Astrocyte of the spinal cord (primary cell): Measurements from ENCODE around the gene TPD52L1.
A peak's percentile ranks its signal among the peaks of the same experiment; 100 is the strongest.
"Not testable (repeated sequence)": the region's sequence is repeated elsewhere in the genome, so short reads cannot be mapped to it uniquely, and the experiment has no call there.

Experiments
- DNase-seq: peaks from one replicate; pipeline ENCODE4 v3.0.0; 2011; ENCODE audit warnings: low read depth, low spot score
- H3K4me3 ChIP-seq: 2 replicates; pipeline ENCODE4 v1.5.1; 2011; ENCODE audit warnings: low read depth, mild to moderate bottlenecking, low read length, moderate library complexity
- in situ Hi-C: cut with HindIII; loops from 2 replicates; pipeline ENCODE4 v1.10.0; 2017; ENCODE audit warnings: low sequenced_read_pairs
- TF ChIP-seq, protein P1 (sequence below): IDR thresholded peaks from 2 replicates; pipeline ENCODE4 v1.5.1; 2012; ENCODE audit warnings: low read depth, mild to moderate bottlenecking, low read length, inconsistent platforms

The TPD52L1 gene

GRCh38 chr6:125154118-125154760, 666 bp downstream of the TPD52L1 start:
- DNase-seq, result no peak
- in situ Hi-C loops, result no loop called here
- peak overlapping the region; percentile 58 for H3K4me3 ChIP-seq
- TF ChIP-seq, protein P1, sequence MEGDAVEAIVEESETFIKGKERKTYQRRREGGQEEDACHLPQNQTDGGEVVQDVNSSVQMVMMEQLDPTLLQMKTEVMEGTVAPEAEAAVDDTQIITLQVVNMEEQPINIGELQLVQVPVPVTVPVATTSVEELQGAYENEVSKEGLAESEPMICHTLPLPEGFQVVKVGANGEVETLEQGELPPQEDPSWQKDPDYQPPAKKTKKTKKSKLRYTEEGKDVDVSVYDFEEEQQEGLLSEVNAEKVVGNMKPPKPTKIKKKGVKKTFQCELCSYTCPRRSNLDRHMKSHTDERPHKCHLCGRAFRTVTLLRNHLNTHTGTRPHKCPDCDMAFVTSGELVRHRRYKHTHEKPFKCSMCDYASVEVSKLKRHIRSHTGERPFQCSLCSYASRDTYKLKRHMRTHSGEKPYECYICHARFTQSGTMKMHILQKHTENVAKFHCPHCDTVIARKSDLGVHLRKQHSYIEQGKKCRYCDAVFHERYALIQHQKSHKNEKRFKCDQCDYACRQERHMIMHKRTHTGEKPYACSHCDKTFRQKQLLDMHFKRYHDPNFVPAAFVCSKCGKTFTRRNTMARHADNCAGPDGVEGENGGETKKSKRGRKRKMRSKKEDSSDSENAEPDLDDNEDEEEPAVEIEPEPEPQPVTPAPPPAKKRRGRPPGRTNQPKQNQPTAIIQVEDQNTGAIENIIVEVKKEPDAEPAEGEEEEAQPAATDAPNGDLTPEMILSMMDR, result no peak

DNA sequence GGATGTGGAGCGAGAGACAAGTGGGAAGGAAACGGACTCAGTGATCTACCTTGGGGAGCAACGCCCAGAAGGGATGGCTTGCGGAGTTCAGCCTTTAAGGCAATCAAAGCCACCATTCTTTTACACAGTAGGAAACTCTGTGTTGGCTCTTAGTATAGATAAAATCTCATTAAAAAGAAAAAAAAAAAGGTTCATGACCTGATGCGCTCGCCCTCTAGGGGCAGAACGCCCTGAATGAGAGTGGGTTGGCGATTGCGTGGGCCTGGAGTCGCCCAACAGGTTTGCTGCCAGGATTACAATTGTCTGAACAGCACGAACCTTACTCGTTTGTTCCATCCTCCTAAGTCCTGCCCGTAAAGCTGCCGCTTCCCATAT, 1.2 kb downstream of the TPD52L1 start:
- in situ Hi-C loops, result no loop called here
- TF ChIP-seq, protein P1, result peak; percentile 22
- peak overlapping the region; percentile 58 for H3K4me3 ChIP-seq
- DNase-seq, result no peak

DNA sequence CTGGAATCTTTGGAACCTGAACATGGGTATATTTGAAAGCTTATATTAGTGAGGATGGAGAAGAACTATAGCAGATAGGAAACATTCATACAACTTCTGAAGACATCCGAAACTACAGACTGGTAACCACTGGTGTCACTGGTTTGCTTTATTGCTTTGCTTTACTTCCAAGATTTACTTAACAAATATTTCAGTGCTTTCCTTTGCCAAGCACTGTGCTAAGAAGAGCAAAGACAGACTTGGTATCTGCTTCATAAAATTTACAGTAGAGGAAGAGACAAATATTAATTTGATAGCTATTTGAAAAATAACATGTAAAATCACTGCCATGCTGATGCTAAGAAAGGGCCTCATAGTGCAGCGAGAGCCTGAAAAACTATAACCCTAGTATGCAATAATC, 1.8 kb downstream of the TPD52L1 start:
- H3K4me3 ChIP-seq, result no peak overlapping the region
- in situ Hi-C loops, result no loop called here
- TF ChIP-seq, protein P1, result no peak
- no peak for DNase-seq

DNA sequence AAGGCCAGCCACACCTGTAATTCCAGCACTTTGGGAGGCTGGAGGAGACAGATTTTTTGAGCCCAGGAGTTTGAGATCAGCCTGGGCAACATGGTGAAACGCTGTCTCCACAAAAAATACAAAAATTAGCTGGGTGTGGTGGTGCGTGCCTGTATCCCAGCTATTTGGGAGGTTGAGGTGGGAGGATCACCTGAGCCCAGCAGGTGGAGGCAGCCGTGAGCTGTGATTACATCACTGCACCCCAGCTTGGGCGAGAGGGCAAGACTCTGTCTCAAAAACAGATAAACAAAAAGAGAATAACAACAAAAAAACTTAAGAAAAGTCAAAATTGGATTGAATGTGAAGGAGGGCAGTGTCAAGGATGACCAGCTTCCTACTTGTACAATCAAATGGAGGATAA, 2.9 kb downstream of the TPD52L1 start:
- in situ Hi-C loops, result no loop called here
- DNase-seq, result no peak
- H3K4me3 ChIP-seq, result no peak overlapping the region
- TF ChIP-seq, protein P1, result no peak

- TF ChIP-seq, protein P1, result no peak
Measured at GRCh38 chr6:125157280-125157679, 3.7 kb downstream of the TPD52L1 start.

GRCh38 chr6:125157725-125158124, 4.2 kb downstream of the TPD52L1 start:
- in situ Hi-C loops, result no loop called here
- H3K4me3 ChIP-seq, result no peak overlapping the region
- TF ChIP-seq, protein P1, result no peak
- DNase-seq, result no peak

More at GRCh38 chr6:125157280-125157679, 3.7 kb downstream of the TPD52L1 start:
- in situ Hi-C loops, result no loop called here
- DNase-seq, result no peak
- no peak overlapping the region for H3K4me3 ChIP-seq

- in situ Hi-C loops, DNase-seq, H3K4me3 ChIP-seq: not testable (repeated sequence)
Measured at GRCh38 chr6:125163339-125163738, 9.8 kb downstream of the TPD52L1 start.
